Prostate gland (tissue), 2 donors: ENCODE measurements around the gene CNEP1R1.

Experiments used
- CTCF ChIP-seq, 4 experiments: fragments of 200-600 bp in 2 of 4; fragments of 450-650 bp in 2 of 4; sonication (generic) in 2 of 4; IDR thresholded peaks; 1 replicate in 3 of 4; 2 replicates in 1 of 4; pipeline ENCODE4 v1.5.1; 2016 to 2019; ENCODE audit warnings: antibody characterized with exemption in 4 of 4, mild to moderate bottlenecking in 2 of 4, moderate library complexity in 2 of 4
- POLR2A ChIP-seq: fragments of 450-650 bp; IDR thresholded peaks from one replicate; pipeline ENCODE4 v1.6.1; 2016; ENCODE audit warnings: antibody characterized with exemption, mild to moderate bottlenecking
- POLR2AphosphoS5 ChIP-seq: sonication (generic); formaldehyde crosslinking; IDR thresholded peaks from one replicate; pipeline ENCODE4 v1.6.1; 2017; ENCODE audit warnings: antibody characterized with exemption

- no peak for TF ChIP-seq CTCF (IDR thresholded peaks at IDR 0.05)
- TF ChIP-seq POLR2A, result no peak
- no peak for TF ChIP-seq POLR2AphosphoS5
Observed at GRCh38 chr16:50069060-50069459, 44.0 kb downstream of the CNEP1R1 start.
